Left forelimb (tissue), 1 donor: ENCODE data around the gene PTPRO.

Experiments
- DNase-seq: peaks from one replicate; pipeline ENCODE4 v3.0.0-alpha.2; 2018; ENCODE audit warnings: low spot score

The PTPRO gene

DNA sequence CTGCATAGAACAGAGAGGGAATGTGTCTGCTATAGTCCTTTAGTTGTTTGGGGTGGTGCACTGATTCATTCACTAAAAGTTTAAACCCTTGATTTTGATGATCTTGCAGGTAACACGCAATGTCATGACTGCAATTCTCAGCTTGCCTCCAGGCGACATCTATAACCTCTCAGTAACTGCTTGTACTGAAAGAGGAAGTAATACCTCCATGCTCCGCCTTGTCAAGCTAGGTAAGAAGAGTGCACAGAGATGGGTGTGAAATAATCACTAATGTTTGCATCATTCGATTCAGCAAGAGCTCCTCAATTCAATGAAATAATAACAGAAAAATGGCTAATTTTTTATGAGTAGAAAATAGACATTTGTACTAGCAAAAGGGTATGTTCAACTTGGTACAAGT lies 203.7 kb downstream of the PTPRO start:
- no peak for DNase-seq

DNA sequence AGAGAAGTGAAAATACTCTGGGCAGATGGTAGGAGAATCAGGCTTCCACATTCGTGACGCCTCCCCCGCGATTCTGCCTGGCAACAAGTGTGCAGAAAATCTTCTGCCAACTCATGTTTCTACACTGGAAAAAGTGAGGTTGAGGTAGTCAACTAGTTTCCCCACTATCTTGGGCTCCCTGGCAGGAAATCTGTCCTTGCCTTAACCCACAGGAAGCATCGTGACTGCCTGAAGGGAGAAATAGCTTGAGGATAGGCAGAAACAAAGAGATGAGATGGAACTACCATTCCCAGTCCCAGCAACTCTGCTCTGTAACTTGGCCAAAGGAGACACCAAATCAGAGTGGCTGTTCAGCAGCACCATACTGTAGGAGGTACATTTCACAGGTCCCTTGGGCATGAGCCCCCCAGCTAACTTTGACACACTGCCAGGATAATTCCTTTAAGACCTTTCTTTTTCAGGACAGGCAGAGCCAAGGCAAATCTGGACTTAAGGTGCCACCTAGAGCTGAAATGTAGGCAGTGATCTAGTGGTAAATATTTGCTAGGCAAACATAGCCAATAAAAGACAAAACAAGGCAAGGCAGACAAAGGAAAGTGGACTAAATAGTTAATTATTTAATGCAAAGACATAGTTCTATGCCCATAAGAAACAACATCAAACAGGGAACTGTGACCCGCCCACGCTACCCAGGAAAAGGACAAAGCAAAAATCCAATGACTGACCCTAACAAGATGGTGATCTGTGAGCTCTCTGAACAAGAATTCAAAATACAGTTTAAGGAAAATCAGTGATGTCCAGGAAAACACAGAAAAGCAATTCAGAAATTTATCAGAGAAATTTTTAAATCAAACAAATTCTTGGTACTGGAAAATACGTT lies 205.1 kb downstream of the PTPRO start:
- DNase-seq: no peak

DNA sequence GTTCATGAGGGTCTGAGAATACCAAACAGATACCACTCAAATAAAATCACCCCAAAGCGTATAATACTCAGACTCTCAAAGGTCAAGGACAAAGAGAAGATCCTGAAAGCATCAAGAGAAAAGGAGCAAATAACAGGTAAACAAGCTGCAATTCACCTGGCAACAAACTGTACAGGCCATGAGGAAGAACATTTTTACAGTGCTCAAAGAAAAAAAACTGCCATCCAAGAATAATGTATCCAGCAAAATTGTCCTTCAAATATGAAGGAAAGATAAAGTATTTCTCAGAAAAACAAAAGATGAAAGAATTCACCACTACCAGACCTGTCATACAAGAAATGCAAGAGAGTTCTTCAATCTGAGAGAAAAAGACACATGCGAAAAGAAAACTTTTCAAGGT lies 206.4 kb downstream of the PTPRO start:
- DNase-seq: no peak

DNA sequence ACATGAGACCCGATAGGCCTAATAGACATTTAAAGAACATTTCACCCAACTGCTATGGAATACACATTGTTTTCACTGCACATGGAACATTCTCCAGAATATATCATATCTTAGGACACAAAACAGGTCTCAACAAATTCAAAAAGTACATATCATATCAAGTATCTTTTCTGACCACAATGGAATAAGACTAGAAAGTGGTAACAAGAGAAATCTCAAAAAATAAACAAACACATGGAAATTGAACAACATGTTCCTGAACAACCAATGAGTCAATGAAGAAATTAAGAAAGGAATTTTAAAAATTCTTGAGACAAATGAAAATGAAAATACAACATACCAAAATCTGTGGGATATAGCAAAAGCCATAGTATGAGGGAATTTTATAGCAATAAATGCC lies 208.1 kb downstream of the PTPRO start:
- no peak for DNase-seq

DNA sequence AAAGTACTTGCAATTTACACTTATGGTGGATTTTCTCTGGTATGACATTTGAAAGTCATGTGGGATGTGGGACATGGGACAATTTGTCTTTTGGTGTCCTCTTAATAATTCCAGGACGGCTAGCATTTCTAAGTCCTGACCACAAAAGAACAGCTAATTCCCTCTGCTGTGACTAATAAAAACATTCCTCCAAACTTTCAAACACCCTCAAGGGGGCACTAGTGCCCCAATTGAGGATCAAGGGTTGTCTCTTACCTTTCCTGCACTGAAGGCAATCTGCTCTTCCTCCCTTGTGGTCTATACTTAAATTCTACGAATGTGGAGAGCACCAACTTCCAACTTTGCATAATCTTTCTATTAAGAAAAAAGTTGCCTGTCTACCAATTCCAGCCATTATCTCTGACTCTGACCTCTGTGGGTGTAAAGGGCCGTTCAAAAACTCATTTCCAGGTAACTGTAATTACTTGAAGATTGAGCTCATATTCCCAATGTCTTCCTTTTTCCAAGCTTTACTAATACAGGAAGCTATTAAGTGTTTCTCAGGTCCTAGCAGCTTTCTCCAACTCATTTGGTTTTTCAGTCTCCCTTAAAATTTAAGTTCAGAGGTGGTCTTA lies 210.2 kb downstream of the PTPRO start:
- DNase-seq: no peak

DNA sequence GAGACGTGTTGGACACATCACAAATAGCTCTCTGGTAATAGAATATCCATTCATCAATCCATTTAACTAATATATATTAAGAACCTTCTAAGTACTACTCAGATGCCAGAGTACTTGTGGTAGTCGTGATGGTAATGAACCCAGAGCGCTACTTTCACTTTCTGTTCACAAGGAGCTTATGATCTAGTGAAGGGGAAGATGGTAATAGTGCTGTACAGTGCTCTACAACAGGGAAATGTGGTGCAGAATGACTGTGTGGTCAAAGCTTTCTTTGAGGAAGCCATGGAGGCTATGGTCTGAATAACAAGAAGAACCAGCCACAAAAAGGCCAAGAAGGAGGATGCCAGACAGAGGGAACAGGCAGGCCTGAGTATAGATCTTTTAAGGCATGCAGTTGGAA lies 212.0 kb downstream of the PTPRO start:
- DNase-seq: no peak

DNA sequence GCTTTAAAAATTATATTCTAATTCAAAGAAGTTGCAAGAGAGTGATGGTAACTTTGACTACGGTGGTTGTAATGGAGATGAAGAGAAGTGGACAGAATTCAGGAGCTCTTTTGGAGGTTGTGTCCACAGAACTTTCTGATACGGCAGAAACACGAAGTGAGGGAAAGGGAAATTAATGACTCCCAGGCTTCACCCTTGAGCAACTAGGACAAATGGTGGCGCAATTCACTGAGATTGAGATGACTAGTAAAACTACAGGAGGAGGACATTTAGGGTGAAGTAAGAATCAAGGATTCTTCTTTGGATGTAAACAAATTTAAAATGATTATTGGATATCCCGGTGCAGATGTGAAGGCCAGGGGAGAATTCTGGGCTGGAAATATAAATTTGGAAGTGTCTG lies 212.6 kb downstream of the PTPRO start:
- no peak for DNase-seq

DNA sequence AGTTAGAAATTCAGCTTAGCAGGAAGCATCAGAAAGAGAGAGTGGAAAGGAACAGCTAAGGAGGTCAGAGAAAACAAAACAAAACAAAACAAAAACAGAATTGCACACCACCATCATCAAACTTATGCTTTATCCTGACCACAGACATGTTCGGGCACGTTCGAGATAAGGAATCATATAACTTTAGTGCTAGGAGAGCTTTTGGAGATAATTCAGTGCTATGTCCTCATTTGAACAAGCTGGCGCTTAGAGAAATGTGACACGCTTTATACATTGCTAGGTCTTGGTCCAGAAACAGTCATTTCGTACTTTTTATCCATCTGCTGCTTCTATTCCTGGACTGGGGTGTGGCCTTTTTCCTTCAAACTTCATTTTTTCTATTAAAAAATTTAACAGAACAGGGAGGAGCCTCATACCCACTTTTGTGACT lies 213.1 kb downstream of the PTPRO start:
- no peak for DNase-seq

DNA sequence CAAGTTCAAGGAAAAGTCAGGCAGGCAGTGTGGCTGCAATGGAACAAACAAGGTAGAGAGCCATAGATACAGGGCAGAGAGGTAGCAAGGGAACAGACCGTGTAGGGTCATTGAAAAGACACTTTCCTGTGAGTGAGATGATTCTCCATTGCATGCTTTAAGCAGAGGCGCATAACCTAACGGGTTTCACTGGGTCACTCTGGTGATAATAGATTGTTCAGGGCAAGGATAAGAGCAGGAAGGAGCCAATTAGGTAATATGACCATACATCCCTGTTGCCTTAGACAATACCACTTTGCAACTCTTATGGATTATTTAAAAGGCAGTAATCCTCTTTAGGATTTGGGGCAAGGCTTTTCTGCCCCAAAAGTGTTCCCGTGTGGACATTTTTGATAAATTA lies 214.1 kb downstream of the PTPRO start:
- no peak for DNase-seq

DNA sequence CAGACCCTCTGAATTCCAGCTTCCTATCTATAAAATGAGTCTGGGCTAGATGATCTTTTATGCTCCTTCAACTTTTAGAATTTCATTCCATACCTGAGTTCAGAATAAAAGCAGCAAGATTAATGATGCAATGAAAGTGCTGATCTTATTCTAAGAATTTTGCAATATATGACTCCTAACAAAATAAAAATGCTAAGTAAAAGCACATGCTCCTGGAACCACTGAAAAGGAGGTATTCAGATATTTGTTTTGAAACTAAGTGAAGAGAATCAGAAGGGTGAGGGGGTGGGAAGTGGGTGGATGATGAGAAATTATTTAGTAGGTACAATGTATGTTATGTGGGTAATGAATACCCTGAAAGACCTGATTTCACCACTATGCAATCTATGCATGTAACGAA lies 216.6 kb downstream of the PTPRO start:
- no peak for DNase-seq

DNA sequence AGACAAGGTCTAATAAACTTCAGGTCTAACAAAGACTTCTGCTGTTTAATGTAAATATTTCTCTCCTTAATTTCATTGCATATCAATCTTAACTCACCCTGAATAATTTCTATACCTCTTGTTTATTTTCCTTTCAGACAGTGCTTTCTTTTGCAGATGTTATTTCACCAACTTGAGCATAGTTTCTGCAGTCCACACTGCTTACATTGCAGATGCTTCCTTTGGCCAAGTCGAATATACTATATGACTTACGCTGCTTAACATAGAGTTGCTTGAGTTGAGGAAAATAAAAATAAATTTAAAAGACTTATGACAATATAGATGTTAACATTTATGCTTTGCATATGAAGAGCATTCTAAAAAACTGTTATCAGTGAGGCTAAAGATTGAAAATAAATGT lies 217.7 kb downstream of the PTPRO start:
- DNase-seq: no peak

DNA sequence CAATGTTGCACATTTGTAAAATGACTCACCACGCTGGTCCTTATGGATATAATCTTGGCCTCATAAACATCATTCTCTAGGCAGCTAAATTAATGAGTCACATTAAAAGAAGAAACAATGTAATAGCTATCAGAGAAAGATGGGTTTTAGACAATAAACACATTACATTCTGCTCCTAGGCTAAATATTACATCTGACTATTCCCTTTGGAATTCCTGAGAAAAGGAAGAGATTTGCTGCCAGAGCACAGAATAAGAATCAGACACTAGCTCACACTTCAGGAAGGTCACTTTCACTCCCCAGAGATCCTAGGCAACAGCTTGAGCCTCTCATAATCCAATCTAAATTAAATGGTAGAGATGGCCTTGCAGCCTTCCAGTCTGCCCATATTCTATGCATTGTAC lies 218.2 kb downstream of the PTPRO start:
- no peak for DNase-seq

DNA sequence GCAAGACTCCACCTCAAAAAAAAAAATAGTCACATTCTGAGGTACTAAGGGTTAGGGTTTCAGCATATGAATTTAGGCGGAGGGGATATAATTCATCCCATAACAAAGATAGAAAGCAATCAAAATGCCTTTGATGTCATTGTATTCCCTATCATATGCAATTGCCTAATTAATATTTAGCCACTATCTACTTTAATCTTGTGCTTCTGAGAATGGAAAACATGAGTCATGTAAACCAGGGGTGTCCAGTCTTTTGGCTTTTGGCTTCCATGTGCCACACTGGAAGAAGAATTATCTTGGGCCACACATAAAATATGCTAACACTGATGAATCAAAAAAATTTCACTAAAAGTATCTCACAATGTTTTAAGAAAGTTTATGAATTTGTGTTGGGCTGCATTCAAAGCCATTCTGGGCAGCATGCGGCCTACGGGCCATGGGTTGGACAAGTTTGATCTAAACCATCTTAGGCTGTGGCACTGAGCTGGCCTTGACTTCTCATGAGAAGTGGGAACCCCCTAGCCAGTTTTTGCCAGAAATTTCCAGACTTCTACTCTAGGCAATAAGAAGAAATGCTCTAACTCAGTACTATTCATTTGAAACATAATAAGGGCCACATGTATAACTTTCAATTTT lies 219.8 kb downstream of the PTPRO start:
- no peak for DNase-seq

DNA sequence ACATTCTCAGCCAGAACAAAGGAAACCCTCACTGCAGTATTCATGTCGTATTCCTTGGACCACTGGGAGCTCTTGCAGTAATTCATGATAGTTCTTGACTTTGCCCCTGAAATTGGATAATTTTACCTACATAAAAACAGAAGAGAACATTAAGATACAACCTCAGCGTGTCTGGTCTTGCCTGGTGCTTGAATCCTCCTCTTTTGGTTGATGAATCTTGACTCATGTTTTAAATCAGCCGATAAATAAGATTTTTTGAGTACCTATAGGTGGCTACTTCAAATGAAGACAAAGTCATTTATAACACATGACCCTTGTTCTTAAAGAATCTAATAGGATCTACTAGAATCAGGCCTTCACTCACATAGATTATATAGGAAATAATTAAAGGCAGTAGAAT lies 221.0 kb downstream of the PTPRO start:
- DNase-seq: no peak

DNA sequence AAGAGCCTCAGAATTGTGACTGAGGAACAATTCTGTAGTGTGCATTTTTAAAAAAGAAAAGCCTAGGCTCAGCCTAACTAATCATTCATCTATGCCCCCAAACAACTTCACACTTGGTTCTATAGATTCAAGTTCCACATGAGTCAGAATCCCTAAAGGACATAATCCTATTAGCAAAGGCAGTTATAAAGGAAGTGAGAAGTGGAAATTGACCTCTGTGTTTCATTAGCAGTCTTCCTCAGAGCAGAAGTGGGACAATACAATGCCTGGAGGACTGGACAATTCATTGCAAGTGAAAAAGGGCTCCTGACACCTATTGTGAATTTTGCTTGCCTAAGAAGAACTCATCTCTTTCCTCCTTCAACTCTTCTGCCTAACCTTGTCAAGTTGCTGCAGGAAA lies 222.3 kb downstream of the PTPRO start:
- no peak for DNase-seq

DNA sequence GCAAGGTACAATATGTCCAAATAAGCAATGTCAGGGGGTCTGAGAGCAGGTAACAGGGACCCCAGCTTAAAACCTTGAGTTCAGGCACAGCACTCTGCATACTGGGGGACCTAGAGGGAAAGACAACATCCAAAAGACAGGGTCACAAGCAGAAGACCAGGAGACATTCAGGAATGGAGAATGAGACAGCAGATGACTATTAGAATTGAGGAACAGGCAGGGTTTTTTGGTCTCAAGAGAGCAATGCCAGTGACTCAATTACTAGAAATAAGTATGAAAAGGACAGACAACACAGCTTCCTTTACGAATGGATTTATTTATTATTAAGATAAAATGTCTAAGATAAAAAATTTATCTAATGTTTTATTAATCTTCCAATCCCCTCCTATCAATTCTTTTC lies 223.0 kb downstream of the PTPRO start:
- DNase-seq: no peak

DNA sequence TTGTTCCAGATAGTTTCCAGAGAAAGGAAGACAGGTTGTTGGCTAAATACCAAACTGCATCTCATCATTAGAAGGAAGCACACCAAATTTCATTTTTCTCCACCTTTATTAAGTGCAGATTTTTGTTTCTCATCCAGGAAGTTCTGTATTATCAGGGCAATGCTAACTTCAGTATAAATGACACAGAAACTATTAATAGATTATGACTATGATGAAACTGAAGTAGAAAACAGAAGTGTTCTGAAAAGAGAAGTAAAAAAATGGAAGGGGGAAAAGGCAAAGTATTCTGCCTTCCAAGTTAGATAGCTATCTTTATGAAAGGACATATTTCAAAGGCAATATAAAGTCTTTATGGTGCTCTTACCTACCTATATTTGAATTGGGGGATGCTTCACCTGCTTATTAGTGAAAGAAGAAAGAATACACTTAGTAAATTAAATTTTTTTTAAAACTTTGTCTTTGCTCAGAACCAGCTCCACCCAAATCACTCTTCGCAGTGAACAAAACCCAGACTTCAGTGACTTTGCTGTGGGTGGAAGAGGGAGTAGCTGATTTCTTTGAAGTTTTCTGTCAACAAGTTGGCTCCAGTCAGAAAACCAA lies 223.9 kb downstream of the PTPRO start:
- no peak for DNase-seq

DNA sequence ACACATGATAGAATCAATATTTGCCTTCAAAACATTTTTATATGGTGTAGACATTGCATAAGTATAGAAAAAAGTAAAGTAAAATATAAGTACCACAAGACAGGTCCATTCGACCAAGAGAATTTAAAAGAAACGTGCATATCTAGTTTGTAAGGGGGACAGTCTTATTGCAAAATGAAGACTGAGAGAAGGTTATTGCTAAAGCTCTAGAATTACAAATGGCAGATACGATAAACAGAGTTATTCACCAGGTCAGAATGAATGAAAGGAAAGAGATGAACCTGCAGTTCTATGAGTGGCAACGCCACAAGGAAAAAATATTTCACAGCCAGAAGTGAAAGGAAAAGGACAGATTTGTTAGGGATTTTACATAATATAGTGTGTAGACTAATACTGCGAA lies 224.8 kb downstream of the PTPRO start:
- DNase-seq: no peak

DNA sequence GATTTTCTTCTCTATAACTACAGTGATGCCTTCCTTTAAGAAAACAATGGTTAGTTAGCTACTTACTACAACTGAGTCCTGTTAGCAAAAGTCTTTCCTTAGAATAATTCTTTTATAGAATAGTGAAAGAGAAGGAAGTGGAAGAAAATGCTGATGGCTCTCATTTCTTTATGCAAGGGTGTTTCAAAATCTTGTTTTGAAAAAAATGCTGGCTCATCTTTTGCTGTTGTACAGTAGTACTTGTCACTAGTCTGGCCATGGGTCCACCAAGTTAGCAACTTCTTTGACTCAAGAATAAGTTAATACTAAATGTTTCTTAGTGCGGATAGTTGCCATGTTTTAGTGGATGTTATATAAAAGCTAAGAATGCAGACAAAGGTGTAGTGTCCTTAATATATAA lies 225.4 kb downstream of the PTPRO start:
- no peak for DNase-seq

DNA sequence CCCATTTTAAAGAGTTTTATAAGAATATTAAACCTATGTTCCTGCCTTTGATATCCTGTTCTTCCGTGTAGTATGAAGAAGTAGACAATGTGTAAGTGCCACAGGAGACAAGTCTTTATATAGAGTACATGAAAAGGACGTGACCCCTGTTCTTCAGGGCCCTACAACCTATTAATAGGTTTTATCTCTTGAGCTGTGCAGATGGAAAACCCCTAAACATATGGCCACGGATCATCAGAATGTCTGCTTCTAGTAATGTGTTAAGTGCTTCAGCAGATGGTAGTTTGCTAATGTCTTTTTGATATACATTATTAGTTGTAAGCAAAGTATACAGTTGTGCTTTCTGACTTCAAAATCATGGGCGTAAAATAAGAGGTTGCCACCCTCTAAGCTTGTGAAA lies 228.5 kb downstream of the PTPRO start:
- DNase-seq: no peak

DNA sequence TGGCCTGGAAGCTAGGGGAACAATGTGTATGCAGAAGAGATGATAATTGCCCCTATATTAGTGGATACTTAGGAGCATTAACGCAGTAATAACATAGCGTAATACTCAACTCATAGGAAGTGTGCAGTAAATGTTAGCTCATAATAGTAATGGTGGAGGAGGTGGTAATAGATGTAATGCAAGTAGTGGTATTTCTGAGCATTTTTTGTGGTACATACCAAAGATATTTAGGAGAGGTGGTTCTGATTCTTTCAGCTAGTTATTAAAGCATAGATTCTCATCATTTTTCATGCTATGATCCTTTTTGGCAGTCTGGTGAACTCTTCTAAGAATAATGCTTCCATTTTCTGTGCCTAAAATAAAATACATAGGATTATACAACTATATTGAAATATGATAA lies 233.1 kb downstream of the PTPRO start:
- no peak for DNase-seq

DNA sequence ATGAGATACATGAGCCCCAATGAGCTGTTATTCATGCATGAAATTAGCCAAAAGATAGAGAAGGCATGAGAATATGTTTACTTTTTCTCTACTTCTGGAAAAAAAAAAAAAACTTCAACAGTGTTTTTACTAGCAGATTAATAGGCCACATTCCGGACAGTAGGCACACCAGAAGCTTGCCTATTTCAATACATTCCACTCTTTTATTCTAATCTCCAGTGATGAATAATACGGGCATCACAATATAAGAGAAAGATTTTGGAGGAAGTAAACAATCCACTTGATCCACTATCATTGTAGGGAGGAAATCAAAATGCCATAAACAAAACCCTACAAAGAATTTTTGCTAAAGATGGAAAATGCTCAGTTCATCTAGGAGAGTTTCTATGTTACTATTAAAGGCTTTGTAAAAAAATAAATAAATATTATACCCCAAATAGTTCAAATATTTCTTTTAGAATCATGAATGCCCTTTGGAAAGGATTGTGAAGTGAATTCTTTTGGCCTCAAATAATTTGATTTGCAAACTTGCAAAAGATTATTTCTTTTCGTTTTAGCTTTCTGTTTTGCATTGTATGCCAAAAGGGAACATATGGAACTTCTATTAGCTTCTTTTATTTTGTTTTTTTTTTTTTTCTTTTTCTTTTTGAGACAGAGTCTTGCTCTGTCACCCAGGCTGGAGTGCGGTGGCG lies 234.2 kb downstream of the PTPRO start:
- DNase-seq: no peak
